ENCODE measurements around the gene MSMP. TPM values are rescaled to one million over a fixed set of nuclear protein-coding genes. Genes with fewer than 3 reads are reported as not detected.

Gene MSMP
- total RNA-seq, 2 experiments from 2014 or later, result not detected

DNA sequence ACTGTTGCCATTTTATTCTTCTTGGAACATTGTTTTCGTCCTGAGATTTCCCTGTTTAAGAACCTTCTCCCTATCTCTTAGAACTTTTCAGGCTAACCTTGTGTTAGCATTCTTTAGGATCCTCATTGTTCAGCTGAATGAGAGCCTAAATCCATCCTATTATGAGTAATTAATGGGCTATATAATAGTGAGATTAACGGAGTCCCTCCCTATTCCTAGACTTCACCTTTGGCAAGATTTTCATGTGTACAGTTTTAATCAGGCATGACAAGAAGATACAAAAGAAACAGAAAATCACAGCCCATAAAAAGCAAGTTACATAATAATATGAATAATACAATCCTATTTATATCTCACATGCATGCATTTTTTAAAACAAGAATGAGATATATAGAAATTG lies 9.1 kb upstream of the MSMP start:
- H3K36me3 Mint-ChIP-seq, result peaks cover 12% of the 10 kb centered on the region
- H3K4me3 Mint-ChIP-seq, result no peak overlapping the region
- H3K9me3 Mint-ChIP-seq, result no peaks in the 10 kb centered on the region
- ATAC-seq (ENCODE audit: low read depth) (no peak), DNase-seq (no peak)
- no peaks in the 10 kb centered on the region for H3K27me3 Mint-ChIP-seq
- H3K27ac Mint-ChIP-seq, result no peak overlapping the region
- H3K4me1 Mint-ChIP-seq, result peaks cover 14% of the 10 kb centered on the region
- POLR2A ChIA-PET, result no interaction called here

DNA sequence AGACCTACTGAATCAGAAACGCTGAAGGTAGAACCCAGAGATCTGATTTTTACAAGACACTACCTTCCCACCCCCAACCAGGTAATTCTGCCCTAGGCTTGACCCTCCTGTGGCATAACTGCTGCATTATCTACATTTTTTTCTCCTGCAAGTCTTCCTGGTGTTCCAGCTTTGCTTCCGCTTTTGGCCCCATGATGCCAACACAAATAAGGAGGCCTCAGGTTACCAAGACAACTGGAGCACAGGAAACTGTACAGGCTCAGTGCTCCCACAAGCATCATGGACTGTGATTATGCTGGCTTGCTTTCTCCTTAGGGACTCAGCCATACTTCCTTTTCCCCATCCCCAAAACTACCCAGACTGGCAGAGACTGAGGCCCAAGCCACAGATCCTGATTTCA lies 6.6 kb upstream of the MSMP start:
- H3K27ac Mint-ChIP-seq, result no peak overlapping the region
- no peak overlapping the region for H3K4me3 Mint-ChIP-seq
- H3K4me1 Mint-ChIP-seq, result peaks cover 27% of the 10 kb centered on the region
- H3K27me3 Mint-ChIP-seq, result no peaks in the 10 kb centered on the region
- ATAC-seq (ENCODE audit: low read depth), result no peak
- no peak for DNase-seq
- POLR2A ChIA-PET, result no interaction called here
- peaks cover 14% of the 10 kb centered on the region for H3K36me3 Mint-ChIP-seq
- no peaks in the 10 kb centered on the region for H3K9me3 Mint-ChIP-seq

DNA sequence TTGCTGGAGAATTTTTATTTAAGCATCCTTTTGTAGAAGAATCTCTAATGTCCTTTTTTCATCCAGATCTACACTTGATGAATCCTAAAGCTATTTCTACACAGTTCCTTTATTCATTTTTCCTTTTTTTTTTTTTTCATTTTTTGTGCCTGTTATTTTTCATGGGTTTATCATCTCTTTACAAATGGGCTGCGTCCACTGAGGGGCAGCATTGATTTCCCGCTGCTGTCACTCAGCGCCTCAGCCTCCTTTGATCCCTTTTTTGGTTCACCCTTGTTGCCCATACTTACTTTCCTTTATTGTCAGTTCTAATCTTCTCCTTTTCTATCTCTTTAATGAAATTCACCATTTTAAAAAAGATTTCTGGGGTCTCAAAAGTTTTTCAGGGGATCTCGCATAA lies 5.7 kb upstream of the MSMP start:
- peaks cover 27% of the 10 kb centered on the region for H3K4me1 Mint-ChIP-seq
- no peak for DNase-seq

DNA sequence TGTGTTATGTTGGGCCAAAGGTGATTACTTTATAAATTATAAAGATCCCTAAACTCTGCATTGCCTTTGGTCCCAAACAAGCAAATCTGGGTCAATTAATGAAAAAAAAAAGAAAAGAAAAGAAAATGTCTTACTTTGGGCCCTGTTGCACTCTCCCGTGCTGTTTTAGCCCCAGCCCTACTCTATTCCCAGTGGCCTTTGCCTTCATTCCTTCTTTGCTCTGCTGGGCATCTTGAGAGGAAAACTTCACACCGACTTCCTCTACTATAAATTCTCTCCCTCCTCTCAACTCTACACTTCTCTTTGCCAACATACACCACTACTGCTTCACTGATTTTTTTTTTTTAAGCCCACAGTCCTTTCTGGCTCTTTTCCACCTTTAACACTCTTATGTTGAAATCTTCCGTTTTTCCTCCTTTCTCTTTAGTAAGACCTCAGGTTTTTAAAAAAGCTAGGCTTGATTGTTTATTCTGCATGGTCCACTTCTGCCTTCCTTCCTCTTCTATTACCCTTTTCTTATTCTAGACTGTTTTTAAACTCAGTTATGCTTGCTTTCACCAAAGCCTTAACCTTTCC lies 4.5 kb upstream of the MSMP start:
- DNase-seq (no peak), ATAC-seq (ENCODE audit: low read depth) (no peak)
- H3K9me3 Mint-ChIP-seq, result no peaks in the 10 kb centered on the region
- H3K27me3 Mint-ChIP-seq, result no peaks in the 10 kb centered on the region
- peak overlapping the region; percentile 77 for H3K4me3 Mint-ChIP-seq
- POLR2A ChIA-PET, result interaction anchor here (0.7 to 1.2 kb wide), 4 partner anchors 9 to 1333 kb away, joined by 3 to 11 read pairs (median 4); no protein-coding TSS in a partner anchor
- peak overlapping the region; percentile 50 for H3K27ac Mint-ChIP-seq
- peaks cover 27% of the 10 kb centered on the region for H3K4me1 Mint-ChIP-seq
- H3K36me3 Mint-ChIP-seq, result peaks cover 14% of the 10 kb centered on the region

More for the DNA sequence above, 5.7 kb upstream of the MSMP start:
- Mint-ChIP-seq H3K27ac (no peak overlapping the region), H3K27me3 (no peaks in the 10 kb centered on the region), H3K4me3 (no peak overlapping the region), H3K9me3 (no peaks in the 10 kb centered on the region), H3K36me3 (peaks cover 14% of the 10 kb centered on the region)
- POLR2A ChIA-PET, result interaction anchor here (1.2 kb wide), 1 partner anchor 16 kb away, joined by 3 read pairs; no protein-coding TSS in a partner anchor
- ATAC-seq (ENCODE audit: low read depth), result no peak

DNA sequence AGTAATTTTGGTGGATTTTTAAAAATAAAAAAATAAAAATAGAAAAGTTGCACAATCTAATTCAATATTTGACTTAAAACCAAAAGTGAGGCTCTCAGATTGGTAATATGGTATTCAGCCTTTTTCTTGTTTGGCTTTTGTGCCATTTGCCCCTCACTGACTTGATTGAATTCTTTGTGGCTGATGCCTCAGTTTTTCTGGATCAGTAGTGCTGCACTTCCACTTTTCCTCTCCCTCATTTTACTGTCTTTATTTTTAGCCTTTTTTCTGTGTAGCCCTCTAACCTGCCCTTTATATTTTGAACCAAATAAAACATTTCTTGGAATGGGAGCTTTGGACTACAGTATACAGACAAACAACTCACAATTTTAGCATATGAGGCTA lies 3.8 kb upstream of the MSMP start:
- Mint-ChIP-seq H3K4me3 (peak overlapping the region; percentile 97), H3K9me3 (no peaks in the 10 kb centered on the region), H3K27ac (no peak overlapping the region), H3K36me3 (peaks cover 17% of the 10 kb centered on the region), H3K27me3 (no peaks in the 10 kb centered on the region), H3K4me1 (peaks cover 28% of the 10 kb centered on the region)
- ATAC-seq (ENCODE audit: low read depth), result no peak
- DNase-seq, result no peak
- POLR2A ChIA-PET, result interaction anchor here (1.1 kb wide), 1 partner anchor 8 kb away, joined by 4 read pairs; no protein-coding TSS in a partner anchor

DNA sequence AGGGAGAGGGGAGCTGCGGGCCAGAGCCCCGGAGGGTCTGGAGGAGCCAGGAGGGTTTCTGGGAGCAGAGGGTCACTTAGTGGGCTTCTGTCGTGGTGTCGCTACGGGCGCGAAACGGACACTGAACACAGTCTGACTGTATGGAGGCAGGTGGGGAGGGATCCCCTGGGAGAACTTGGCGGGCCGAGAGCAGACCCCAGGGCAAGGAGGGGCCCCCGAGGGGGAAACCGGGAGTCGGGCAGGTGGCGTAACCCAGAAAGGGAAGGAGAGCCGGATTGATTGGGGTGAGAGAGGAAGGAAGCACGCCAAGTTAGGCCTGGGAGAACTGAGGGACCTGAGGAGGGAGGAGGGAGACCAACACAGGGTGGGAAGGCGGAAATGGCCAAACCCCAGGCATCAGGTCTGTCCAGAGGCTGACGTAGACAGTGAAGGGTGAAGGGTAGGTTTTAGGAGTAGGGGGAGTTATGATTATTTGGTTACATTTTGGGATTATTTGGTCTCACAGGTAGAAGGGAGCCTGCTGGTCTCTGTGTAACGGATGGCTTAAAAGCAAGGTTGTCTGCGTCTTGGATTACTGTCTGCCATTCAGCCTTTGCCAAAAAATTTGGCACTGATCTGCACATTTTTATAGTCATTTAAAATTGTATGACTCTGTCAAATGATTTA lies 3.3 kb upstream of the MSMP start:
- DNase-seq, result peak; percentile 68
- no peaks in the 10 kb centered on the region for H3K9me3 Mint-ChIP-seq
- ATAC-seq (ENCODE audit: low read depth), result peak; percentile 27
- H3K27me3 Mint-ChIP-seq, result no peaks in the 10 kb centered on the region
- H3K4me1 Mint-ChIP-seq, result peaks cover 28% of the 10 kb centered on the region
- H3K4me3 Mint-ChIP-seq, result peak overlapping the region; percentile 97
- peaks cover 20% of the 10 kb centered on the region for H3K36me3 Mint-ChIP-seq
- POLR2A ChIA-PET, result interaction anchor here (0.6 to 2.0 kb wide), 8 partner anchors 9 to 1436 kb away, joined by 3 to 7 read pairs (median 4); partner anchors contain the start of genes CCDC107, CREB3, RMRP and TLN1
- H3K27ac Mint-ChIP-seq, result peak overlapping the region; percentile 98

DNA sequence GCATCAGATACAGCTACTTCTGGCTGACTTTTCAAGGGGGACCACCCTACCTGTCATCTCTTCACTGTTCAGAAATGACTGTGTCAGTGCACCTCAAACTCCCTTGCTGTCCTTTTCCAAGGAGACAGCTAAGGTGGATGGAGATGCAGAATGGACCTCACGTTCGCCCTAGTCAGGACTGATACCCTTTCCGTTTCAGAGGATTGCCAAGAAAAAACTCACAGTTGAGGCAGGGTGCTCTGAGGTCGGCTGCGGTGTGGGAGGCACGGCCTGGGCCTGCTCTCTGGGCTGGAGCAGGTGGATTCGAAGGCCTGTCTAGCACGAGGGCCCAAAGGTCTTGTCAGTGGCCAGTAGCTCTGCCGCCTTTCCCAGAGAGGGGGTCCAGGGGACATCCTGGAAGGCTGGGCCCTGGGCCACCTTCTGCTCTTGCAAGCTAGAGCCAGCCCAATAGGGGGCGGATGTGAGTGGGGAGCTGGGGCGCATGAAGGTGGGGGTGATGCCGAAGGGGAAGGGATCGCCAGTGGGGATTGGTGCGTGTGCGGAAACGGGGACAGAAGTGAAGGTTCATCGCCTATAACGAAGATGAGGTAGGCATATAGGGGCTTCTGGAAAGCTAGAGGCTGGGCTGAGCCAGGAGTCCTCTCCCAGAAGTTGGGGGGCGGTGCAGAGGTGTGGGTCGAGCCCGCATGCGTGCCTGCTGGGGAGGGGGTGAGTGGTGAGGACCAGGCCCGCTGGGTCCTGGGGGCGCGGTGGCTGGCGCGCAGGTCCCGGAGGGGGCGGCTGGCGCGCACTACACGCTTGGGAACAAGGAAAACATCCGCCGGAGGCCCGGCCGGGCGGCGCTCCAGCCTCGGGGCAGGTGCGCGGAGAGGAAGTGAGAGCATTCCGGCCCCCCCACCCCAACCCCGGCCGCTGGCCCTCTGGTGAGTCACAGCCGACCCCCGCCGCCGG lies 2.5 kb upstream of the MSMP start:
- Mint-ChIP-seq H3K9me3 (no peaks in the 10 kb centered on the region), H3K4me3 (peak overlapping the region; percentile 97), H3K27ac (peak overlapping the region; percentile 98), H3K36me3 (peaks cover 20% of the 10 kb centered on the region), H3K27me3 (no peaks in the 10 kb centered on the region), H3K4me1 (peaks cover 28% of the 10 kb centered on the region)
- peak; percentile 84 for DNase-seq
- peak; percentile 84 for ATAC-seq (ENCODE audit: low read depth)
- POLR2A ChIA-PET, result interaction anchor here (0.6 to 2.0 kb wide), 10 partner anchors 8 to 1435 kb away, joined by 3 to 7 read pairs (median 4); partner anchors contain the start of genes CCDC107, CREB3, RMRP and SPAG8

DNA sequence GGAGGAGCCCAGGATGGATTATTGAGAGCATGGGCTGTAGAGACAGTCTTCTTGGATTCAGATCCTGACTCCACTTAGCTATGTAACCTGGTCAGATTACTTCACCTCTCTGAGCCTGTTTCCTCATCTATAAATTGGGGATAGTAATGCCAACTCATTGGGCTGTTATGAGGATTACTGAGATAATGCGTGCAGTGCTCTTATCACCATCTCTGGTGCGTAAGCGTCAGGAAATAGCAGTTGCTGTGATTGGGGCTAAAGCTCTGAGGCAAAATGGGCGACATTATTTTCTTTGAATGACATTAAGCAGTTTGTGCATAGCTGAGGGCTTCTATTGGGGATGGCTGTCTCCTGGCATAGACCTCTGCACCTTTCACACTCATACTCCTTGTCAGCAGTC lies 995 bp upstream of the MSMP start:
- Mint-ChIP-seq H3K27ac (no peak overlapping the region), H3K4me3 (no peak overlapping the region)

DNA sequence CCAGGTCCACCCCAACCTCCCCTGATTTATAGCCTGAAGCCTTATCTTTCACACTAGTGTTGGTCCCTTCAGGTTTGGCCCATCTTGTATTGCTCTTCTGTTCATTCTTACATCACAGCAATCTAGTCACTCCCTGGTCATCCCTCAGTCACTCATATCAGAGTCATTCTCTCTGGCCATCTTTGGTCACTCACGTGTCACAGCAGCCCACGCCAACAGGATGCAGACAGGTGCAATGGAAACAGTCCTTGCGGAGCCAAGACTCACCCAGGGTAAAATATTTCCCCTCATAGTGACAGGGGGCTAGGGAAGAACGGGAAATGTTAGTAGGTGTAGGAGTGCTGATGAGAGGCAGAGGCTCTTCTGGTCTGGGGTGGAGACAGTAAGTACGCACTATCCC lies 610 bp downstream of the MSMP start:
- ATAC-seq (ENCODE audit: low read depth) (no peak), DNase-seq (no peak)
- no peak overlapping the region for H3K4me3 Mint-ChIP-seq
- no peaks in the 10 kb centered on the region for H3K9me3 Mint-ChIP-seq
- H3K36me3 Mint-ChIP-seq, result peaks cover 17% of the 10 kb centered on the region
- POLR2A ChIA-PET, result no interaction called here
- peaks cover 25% of the 10 kb centered on the region for H3K4me1 Mint-ChIP-seq
- no peak overlapping the region for H3K27ac Mint-ChIP-seq
- no peaks in the 10 kb centered on the region for H3K27me3 Mint-ChIP-seq

More for the DNA sequence above, 995 bp upstream of the MSMP start:
- Mint-ChIP-seq H3K4me1 (peaks cover 32% of the 10 kb centered on the region), H3K9me3 (no peaks in the 10 kb centered on the region), H3K36me3 (peaks cover 17% of the 10 kb centered on the region), H3K27me3 (no peaks in the 10 kb centered on the region)
- no peak for ATAC-seq (ENCODE audit: low read depth)
- POLR2A ChIA-PET, result no interaction called here
- no peak for DNase-seq

DNA sequence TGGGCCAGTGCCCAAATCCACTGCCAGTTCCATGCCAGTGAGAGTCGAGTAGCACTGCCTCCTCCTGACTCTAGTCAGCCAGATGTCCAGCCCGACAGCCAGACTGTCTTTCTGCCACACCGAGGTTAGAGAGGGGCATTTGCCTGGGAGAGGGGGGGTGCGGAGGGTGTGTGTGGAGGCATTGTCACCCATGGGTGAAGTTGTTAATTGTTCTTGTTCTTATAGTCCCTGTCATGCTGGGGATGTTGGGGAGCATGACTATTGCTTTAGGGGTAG lies 3.9 kb downstream of the MSMP start:
- peaks cover 21% of the 10 kb centered on the region for H3K36me3 Mint-ChIP-seq

DNA sequence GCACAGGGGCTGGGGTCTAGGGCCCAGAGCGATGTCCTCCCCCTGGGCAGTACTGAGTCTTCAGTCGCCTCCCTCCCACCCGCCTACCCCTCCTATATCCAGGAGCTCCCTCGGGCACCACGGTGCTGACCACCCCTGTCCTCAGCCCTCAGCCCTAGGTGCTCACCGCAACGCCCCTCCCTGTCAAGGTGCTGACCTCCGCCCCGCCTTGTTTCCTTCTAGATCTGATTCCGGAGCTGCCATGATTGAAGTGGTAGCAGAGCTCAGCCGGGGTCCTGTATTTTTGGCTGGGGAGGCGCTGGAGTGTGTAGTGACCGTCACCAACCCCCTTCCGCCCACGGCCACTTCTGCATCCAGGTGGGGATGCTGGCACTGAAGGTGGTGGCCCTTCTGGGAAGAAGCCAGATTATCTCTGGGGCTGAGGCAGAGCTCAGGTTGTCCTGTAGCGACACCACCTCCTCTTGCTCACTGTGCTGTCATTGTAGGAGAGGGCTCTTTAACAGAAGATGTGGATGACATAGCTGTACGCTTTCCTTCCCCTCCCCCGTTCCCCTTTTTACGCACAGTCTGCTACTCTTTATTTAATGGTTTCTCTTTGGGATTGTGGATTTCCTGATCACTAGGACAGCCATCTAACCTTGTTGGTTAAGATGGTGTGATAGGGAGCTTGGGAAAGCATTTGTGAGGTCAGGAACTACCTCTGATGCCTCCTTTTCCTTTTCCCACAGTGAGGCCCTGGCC lies 4.4 kb downstream of the MSMP start:
- POLR2A ChIA-PET, result interaction anchor here (0.5 to 3.3 kb wide), 18 partner anchors 9 to 737 kb away, joined by 3 to 53 read pairs (median 5); partner anchors contain the start of genes ARHGEF39, CCDC107, CREB3 and HINT2
- Mint-ChIP-seq H3K4me3 (peak overlapping the region; percentile 94), H3K4me1 (peaks cover 32% of the 10 kb centered on the region), H3K36me3 (peaks cover 23% of the 10 kb centered on the region), H3K27me3 (no peaks in the 10 kb centered on the region), H3K27ac (peak overlapping the region; percentile 91), H3K9me3 (no peaks in the 10 kb centered on the region)
- ATAC-seq (ENCODE audit: low read depth), result peak; percentile 64
- DNase-seq, result no peak

More for the DNA sequence above, 3.9 kb downstream of the MSMP start:
- no peaks in the 10 kb centered on the region for H3K27me3 Mint-ChIP-seq
- ATAC-seq (ENCODE audit: low read depth) (no peak), DNase-seq (no peak)
- peak overlapping the region; percentile 94 for H3K4me3 Mint-ChIP-seq
- H3K27ac Mint-ChIP-seq, result peak overlapping the region; percentile 91
- peaks cover 30% of the 10 kb centered on the region for H3K4me1 Mint-ChIP-seq
- POLR2A ChIA-PET, result interaction anchor here (0.8 to 3.3 kb wide), 12 partner anchors 15 to 145 kb away, joined by 3 to 53 read pairs (median 6); partner anchors contain the start of genes ARHGEF39, CCDC107, CREB3 and HINT2
- no peaks in the 10 kb centered on the region for H3K9me3 Mint-ChIP-seq

DNA sequence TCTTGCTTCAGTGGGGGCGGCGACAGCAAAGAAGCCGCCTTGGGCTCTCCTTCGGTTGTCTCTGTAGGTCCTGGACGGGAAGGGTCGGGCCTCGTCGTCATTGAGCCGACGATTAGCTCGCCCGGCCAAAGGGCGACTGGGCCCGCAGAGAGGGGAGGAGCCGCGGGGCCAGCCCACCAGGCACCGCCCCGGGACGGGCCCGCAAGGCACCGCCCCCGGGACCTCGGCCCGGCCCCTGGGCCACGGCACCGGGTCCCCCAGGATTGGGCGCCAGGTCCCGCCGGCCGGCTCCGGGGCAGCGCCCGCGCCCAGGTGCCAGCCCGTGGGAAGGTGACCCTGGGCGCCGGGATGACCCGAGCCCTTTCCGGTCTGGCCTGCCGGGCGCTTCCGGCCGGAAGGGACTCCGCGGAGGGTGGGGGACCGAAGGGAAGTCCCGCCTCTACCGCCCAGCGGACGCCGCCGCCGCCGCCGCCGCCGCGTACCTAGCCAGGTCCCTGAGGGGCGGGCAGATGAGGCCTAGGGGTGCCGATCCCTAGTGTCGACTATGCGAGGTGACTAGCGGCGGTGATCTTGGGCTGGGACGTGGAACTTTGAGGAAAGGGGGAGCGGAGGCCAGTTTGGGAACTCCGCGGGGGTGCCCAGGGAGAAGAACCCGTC lies 5.1 kb downstream of the MSMP start, which contains the start of the genes GBA2 and RGP1:
TSS of gene GBA2 (minus strand) at position 371 of the 657 bp plus-strand sequence. CDS start 524 bp downstream, outside the sequence.
TSS of gene RGP1 (plus strand) at position 430 of the 657 bp plus-strand sequence. CDS start 469 bp downstream, outside the sequence.
- Mint-ChIP-seq H3K4me3 (peak within 1 kb of the TSS; percentile 94), H3K36me3 (peaks cover 23% of the 10 kb centered on the region), H3K9me3 (no peaks in the 10 kb centered on the region), H3K27me3 (no peaks in the 10 kb centered on the region), H3K4me1 (peaks cover 32% of the 10 kb centered on the region), H3K27ac (peak within 1 kb of the TSS; percentile 91)
- ATAC-seq (ENCODE audit: low read depth) (peak; percentile 81), DNase-seq (peak; percentile 86)
- POLR2A ChIA-PET, result interaction anchor here (0.5 to 3.3 kb wide), 19 partner anchors 8 to 144 kb away, joined by 3 to 53 read pairs (median 6); partner anchors contain the start of genes ARHGEF39, CCDC107, CREB3 and RMRP
